Mucosa of rectum (tissue), 2 donors: Measurements from ENCODE around the gene ARHGEF7.

Experiments used
- H3K27ac ChIP-seq, 2 donors: one replicate each; pipeline ENCODE4 v1.7.0; 2013; ENCODE audit warnings: inconsistent platforms in 2 of 2, low read depth in 2 of 2, low read length in 2 of 2
- H3K27me3 ChIP-seq, 2 donors: one replicate each; pipeline ENCODE4 v1.7.0; 2013; ENCODE audit warnings: low read length in 2 of 2; ENCODE audit not compliant: control insufficient read depth in 2 of 2, insufficient read depth in 2 of 2
- H3K36me3 ChIP-seq, 2 donors: one replicate each; pipeline ENCODE4 v1.7.0; 2013; ENCODE audit warnings: low read length in 2 of 2; ENCODE audit not compliant: control insufficient read depth in 2 of 2, insufficient read depth in 2 of 2
- H3K4me1 ChIP-seq, 2 donors: one replicate each; pipeline ENCODE4 v1.7.0; 2013; ENCODE audit warnings: low read length in 2 of 2, mild to moderate bottlenecking in 1 of 2; ENCODE audit not compliant: control insufficient read depth in 2 of 2, insufficient read depth in 2 of 2
- H3K4me3 ChIP-seq, 2 donors: one replicate each; pipeline ENCODE4 v1.7.0; 2013; ENCODE audit warnings: low read length in 2 of 2
- H3K9ac ChIP-seq, 2 donors: one replicate each; pipeline ENCODE4 v1.7.0; 2013; ENCODE audit warnings: low read length in 2 of 2, low read depth in 1 of 2, mild to moderate bottlenecking in 1 of 2
- H3K9me3 ChIP-seq, 2 donors: one replicate each; pipeline ENCODE4 v1.7.0; 2013; ENCODE audit warnings: low read length in 2 of 2; ENCODE audit not compliant: control insufficient read depth in 2 of 2
- donor health status: healthy.
- donor health status: Normal muscosa, but diverticular disease.

ARHGEF7 gene

DNA sequence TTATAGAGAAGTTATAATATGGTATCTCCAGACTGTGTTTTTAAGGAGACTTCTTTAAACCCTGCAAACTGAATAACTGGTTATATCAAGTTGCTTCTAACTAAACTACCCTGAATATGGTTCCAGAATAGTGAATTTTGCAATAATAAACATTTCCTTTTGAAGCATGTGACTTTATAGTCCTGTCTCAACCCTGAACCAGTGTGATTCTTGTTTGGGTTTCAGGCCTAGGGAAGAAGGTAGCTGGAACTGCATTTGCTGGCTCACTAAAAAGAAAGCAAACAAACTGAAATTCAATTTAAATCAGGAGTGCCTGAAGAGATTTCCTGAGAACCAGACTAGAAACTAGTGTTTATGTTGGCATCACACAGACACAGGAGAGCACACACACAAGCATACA is 4.9 kb downstream of the ARHGEF7 start:
- no peaks in the 10 kb centered on the region for H3K36me3 ChIP-seq
- H3K27ac ChIP-seq, result no peak overlapping the region
- H3K27me3 ChIP-seq, result peaks cover 10 to 16% of the 10 kb centered on the region in 2 donors
- H3K9ac ChIP-seq, result no peak overlapping the region
- H3K9me3 ChIP-seq, result no peaks in the 10 kb centered on the region
- H3K4me3 ChIP-seq, result no peak overlapping the region
- H3K4me1 ChIP-seq, result peaks cover 2 to 4% of the 10 kb centered on the region in 2 donors

DNA sequence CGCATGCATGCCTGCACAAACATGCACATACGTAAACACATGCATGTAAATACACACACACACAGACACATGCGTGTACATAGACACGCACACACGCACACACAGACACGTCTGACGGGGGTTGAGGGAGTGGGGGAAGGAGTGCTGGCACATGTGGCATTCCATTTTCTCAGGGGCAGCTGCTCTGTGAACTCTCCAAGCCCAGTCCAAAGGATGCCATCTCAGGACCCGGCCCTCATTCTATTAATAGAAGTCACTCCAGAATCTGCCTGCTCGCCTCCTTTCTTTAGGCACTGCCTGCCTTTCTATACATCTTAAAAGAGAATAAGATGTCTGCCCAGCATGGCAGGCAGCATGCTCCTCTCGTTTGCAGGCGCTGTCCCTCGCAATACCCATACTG is 5.3 kb downstream of the ARHGEF7 start:
- no peak overlapping the region for H3K27ac ChIP-seq
- no peaks in the 10 kb centered on the region for H3K9me3 ChIP-seq
- H3K27me3 ChIP-seq, result peaks cover 10 to 16% of the 10 kb centered on the region in 2 donors

DNA sequence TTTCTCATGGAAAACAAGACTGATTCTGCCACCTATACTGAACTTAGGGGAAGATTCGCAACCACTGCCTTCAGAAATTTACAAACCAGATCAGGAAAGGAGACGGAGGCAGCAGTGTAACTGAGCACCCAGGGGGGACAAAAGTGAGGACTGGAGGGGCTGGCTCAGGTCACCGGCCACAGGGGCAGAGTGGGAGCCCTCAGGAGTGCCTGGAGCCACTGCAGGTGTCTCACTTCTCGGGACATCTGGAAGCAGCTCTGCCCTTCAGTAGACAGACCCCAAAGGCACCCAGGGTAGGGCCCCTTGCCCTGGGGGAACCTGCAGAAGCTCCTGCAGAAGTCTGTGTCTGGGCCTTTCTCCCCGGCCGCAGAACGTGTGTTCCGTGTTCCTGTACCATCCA is 5.8 kb downstream of the ARHGEF7 start:
- Histone ChIP-seq H3K9ac (no peak overlapping the region), H3K27ac (no peak overlapping the region), H3K9me3 (no peaks in the 10 kb centered on the region), H3K4me3 (no peak overlapping the region), H3K4me1 (peaks cover 1 to 3% of the 10 kb centered on the region in 2 donors), H3K36me3 (no peaks in the 10 kb centered on the region), H3K27me3 (peaks cover 9 to 16% of the 10 kb centered on the region in 2 donors)

More for the DNA sequence above, 5.3 kb downstream of the ARHGEF7 start:
- Histone ChIP-seq H3K36me3 (no peaks in the 10 kb centered on the region), H3K4me3 (no peak overlapping the region), H3K4me1 (peaks cover 2 to 4% of the 10 kb centered on the region in 2 donors), H3K9ac (no peak overlapping the region)

DNA sequence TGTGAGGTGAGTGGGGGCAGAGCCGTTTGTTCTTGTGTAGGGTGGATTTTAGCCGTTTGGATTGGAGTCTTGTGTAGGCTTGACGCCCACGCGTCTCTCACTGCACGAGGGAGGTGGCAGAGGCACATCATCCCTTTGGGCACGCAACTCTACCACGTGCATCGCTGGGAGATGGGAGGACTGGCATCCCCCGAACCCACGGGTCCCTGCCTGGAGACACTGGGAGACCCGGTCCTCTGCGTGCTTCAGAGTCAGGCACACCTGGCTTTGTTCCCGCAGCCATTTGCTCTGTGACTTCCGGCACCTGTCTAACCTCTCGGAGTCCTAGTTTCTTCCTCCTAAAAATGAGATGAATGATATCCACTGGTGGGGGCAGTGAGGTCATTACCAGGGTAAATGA is 6.4 kb downstream of the ARHGEF7 start:
- no peak overlapping the region for H3K4me3 ChIP-seq
- no peaks in the 10 kb centered on the region for H3K4me1 ChIP-seq
- H3K27me3 ChIP-seq, result peaks cover 5 to 14% of the 10 kb centered on the region in 2 donors
- H3K27ac ChIP-seq, result no peak overlapping the region
- no peak overlapping the region for H3K9ac ChIP-seq
- H3K9me3 ChIP-seq, result no peaks in the 10 kb centered on the region
- H3K36me3 ChIP-seq, result no peaks in the 10 kb centered on the region

DNA sequence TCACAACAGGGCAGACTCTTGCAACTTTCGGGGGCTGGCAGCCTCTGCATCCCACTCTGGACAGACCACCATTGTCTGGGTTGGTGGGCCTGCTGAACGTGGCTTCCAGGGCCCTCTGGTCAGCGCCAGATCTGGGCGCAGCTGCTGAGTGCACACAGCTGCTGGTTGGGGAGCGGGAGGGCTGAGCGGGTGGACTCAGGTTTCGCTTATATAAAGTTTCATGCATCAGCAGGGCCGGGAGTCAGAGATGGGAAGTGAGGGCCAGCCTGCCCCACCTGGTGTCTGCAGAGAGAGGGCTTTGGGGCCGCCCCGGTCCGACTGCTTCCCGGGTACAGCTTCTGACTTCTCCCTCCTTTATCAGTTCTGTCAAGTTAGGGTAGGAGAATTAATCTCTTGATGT is 6.9 kb downstream of the ARHGEF7 start:
- H3K27me3 ChIP-seq, result peaks cover 0 to 11% of the 10 kb centered on the region in 2 donors
- no peaks in the 10 kb centered on the region for H3K36me3 ChIP-seq
- H3K27ac ChIP-seq, result no peak overlapping the region
- no peaks in the 10 kb centered on the region for H3K4me1 ChIP-seq
- H3K4me3 ChIP-seq, result no peak overlapping the region
- H3K9me3 ChIP-seq, result no peaks in the 10 kb centered on the region
- no peak overlapping the region for H3K9ac ChIP-seq

DNA sequence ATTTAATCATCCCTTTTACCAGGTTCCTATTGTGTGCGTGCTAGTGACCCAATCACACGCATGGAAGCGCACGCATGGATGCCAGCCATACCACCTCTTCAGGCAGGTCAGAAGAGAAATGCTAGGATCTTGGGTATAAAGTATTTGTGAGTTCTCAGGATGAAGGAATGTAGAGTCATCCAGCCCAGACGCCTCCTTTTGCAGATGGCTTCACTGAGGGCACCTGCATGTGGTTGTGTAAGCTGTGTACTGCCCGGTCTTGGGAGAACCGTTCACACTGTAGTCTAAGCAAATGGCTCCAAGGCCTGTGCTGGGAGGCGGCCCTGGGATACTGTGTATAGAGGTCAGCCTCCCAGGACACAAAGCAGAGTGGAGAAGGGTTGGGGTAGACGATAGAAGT is 7.5 kb downstream of the ARHGEF7 start:
- Histone ChIP-seq H3K27ac (no peak overlapping the region), H3K36me3 (no peaks in the 10 kb centered on the region), H3K9ac (no peak overlapping the region), H3K9me3 (no peaks in the 10 kb centered on the region), H3K4me1 (no peaks in the 10 kb centered on the region), H3K27me3 (peaks cover 0 to 7% of the 10 kb centered on the region in 2 donors), H3K4me3 (no peak overlapping the region)

DNA sequence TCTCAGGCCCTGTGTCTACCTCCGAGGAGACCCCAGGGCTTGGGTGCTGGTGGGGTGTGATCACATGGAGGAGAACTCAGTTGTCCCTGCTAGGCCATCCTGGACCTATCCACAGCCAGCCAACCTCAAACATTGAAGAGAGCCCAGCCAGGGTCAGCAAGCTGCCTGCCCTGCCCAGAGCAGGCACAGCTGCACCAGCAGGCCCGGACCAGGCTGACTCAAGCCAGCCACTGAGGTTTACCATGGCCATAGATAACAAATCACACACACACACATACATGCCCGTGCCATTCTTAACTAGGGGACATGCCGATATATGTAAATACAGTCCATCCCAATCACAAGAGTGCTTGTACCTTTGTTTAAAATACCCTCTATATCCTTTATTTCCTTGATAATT is 8.1 kb downstream of the ARHGEF7 start:
- no peak overlapping the region for H3K4me3 ChIP-seq
- H3K27me3 ChIP-seq, result peaks cover 0 to 7% of the 10 kb centered on the region in 2 donors
- H3K9me3 ChIP-seq, result no peaks in the 10 kb centered on the region
- no peak overlapping the region for H3K27ac ChIP-seq
- H3K9ac ChIP-seq, result no peak overlapping the region
- H3K36me3 ChIP-seq, result no peaks in the 10 kb centered on the region
- H3K4me1 ChIP-seq, result no peaks in the 10 kb centered on the region

DNA sequence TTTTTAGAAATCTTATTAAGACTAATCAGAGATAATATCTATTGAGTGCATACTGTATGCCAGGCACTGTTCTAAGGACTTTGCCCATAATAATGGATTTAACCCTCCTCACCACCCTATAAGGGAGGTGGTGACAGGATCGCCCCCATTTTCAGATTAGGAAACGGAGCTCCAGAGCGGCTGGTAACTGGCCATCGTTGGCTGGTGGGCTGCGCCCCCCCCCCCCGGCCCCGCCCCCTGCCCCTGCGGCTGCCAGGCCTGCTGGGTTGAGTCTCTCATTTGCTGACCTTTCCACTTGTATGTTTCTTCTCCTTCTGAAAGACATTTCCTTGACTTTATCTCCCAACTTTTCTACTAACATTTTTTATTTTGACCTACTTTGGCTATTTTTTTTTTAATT is 8.5 kb downstream of the ARHGEF7 start:
- Histone ChIP-seq H3K27ac (no peak overlapping the region), H3K4me1 (no peaks in the 10 kb centered on the region), H3K9ac (no peak overlapping the region), H3K9me3 (no peaks in the 10 kb centered on the region), H3K36me3 (no peaks in the 10 kb centered on the region), H3K27me3 (peaks cover 0 to 7% of the 10 kb centered on the region in 2 donors), H3K4me3 (no peak overlapping the region)

DNA sequence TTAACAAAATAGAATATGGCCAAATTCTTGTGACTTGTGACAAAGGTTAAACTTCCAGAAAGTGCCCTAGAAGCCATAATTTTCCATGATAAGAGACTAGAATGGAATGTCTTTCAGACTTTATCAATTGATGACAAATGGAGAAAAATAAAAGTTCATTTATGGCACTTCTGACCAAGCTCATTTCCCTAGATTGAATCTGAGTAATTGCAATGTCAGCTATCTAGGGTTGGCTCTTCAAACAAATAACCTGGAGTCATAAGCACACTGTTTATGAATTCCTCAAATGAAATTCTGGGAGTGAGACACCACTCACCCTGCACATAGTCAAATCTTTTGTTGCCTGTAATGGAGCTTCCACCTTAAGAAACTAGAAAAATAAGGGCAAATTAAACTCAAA is 11.4 kb downstream of the ARHGEF7 start:
- H3K9ac ChIP-seq, result no peak overlapping the region
- H3K36me3 ChIP-seq, result no peaks in the 10 kb centered on the region
- no peaks in the 10 kb centered on the region for H3K9me3 ChIP-seq
- no peak overlapping the region for H3K27ac ChIP-seq
- no peak overlapping the region for H3K4me3 ChIP-seq
- no peaks in the 10 kb centered on the region for H3K4me1 ChIP-seq
- H3K27me3 ChIP-seq, result peaks cover 0 to 4% of the 10 kb centered on the region in 2 donors

DNA sequence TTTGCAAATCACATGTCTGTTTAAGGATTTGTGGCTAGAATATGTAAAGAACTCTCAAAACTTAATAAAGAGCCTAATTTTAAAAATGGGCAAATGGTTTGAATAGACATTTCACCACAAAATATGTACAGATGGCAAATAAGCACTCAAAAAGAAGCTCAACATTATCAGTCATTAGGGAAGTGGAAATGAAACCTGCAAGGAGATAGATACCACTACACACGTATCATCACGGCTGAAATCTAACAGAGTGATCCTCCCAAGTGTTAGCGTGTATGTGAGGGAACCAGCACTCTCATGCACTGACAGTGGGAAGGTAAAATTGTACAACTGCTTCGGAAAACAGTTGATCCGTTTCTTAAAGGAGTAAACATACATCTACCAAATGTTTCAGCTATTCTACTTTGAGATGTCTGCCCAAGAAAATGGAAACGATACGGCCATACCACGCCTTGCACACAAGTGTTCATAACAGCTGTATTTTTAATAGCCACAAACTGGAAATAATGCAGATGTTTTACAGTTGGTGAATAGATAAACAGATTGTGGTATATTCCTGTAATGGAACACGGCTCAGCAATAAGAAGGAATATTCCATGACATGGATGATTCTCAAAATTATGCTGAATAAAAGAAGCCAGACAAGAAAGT is 14.5 kb downstream of the ARHGEF7 start:
- Histone ChIP-seq H3K36me3 (no peaks in the 10 kb centered on the region), H3K9me3 (no peaks in the 10 kb centered on the region), H3K9ac (no peak overlapping the region), H3K4me1 (no peaks in the 10 kb centered on the region), H3K27ac (no peak overlapping the region), H3K27me3 (peaks cover 0 to 4% of the 10 kb centered on the region in 2 donors), H3K4me3 (no peak overlapping the region)
